H1 (cell line): ENCODE measurements around the gene UNC79. TPM values are rescaled to one million over a fixed set of nuclear protein-coding genes. Genes with fewer than 3 reads are reported as not detected.

Source experiments
- CTBP2 ChIP-seq: IDR thresholded peaks from 2 replicates; pipeline ENCODE4 v1.7.0; 2011; ENCODE audit warnings: borderline replicate concordance, mild to moderate bottlenecking, moderate library complexity, mixed read lengths, low read length; ENCODE audit not compliant: insufficient read depth, insufficient read length
- CTCF ChIP-seq, 3 experiments: IDR thresholded peaks; 1 replicate in 2 of 3; 2 replicates in 1 of 3; pipeline versions ENCODE4 v1.5.1 to v1.6.1; 2011; ENCODE audit warnings: low read length in 3 of 3, mild to moderate bottlenecking in 3 of 3, inconsistent platforms in 2 of 3, low read depth in 1 of 3, moderate library complexity in 1 of 3; ENCODE audit not compliant: insufficient read depth in 1 of 3; ENCODE audit errors: control extremely low read depth in 1 of 3
- JUND ChIP-seq: IDR thresholded peaks from 2 replicates; pipeline ENCODE4 v1.6.1; 2011; ENCODE audit warnings: mild to moderate bottlenecking, improper control_type of control experiment, low read length
- KDM5A ChIP-seq: fragments of 200-600 bp; IDR thresholded peaks from 2 replicates; pipeline ENCODE4 v1.7.1; 2012; ENCODE audit warnings: mild to moderate bottlenecking, low read length, inconsistent platforms, mixed read lengths
- RAD21 ChIP-seq, 2 experiments: IDR thresholded peaks in 1 of 2; conservative IDR thresholded peaks in 1 of 2; 2 replicates each; pipeline ENCODE4 v1.6.1; 2011; ENCODE audit warnings: low read depth in 2 of 2, low read length in 2 of 2, improper control_type of control experiment in 1 of 2, inconsistent platforms in 1 of 2, mild to moderate bottlenecking in 1 of 2, moderate library complexity in 1 of 2
- RFX5 ChIP-seq: IDR thresholded peaks from 2 replicates; pipeline ENCODE4 v1.6.1; 2011; ENCODE audit warnings: low read depth, low read length, improper control_type of control experiment, borderline replicate concordance
- polyA plus RNA-seq, 7 experiments: library from polyadenylated mRNA; depleted of rRNA in 3 of 7; stranded (reverse) in 5 of 7; unstranded in 2 of 7; fragments of >200 nt in 5 of 7; fragments of 200-250 nt in 2 of 7; gene quantifications; 1 replicate in 5 of 7; 2 replicates in 1 of 7; 4 replicates in 1 of 7; pipeline versions ENCODE4 v1.2.1 to v1.2.3, GENCODE V29; 2011 to 2013; ENCODE audit warnings: missing spikeins in 2 of 7, mixed read lengths in 2 of 7
- total RNA-seq: library from RNA; stranded (reverse); fragmentation: NEBNext Ultra II Directional; extraction: Animal tissue kit (Norgen Biotek cat#: 25700); gene quantifications from 2 replicates; pipeline ENCODE4 v1.2.1, GENCODE V29; 2021
- TF ChIP-seq, protein P1 (sequence below): fragments of 300-600 bp; sonication (generic); IDR thresholded peaks from 2 replicates; pipeline ENCODE4 v1.7.1; 2012; ENCODE audit warnings: low read length, moderate library complexity, mild to moderate bottlenecking, inconsistent platforms; ENCODE audit not compliant: insufficient replicate concordance

The UNC79 gene
- total and polyA plus RNA-seq, 2 of the 8 experiments (the other 6 are each of a cell fraction or from before 2014, with no cell fraction given) = 1.8 to 2.3 TPM

DNA sequence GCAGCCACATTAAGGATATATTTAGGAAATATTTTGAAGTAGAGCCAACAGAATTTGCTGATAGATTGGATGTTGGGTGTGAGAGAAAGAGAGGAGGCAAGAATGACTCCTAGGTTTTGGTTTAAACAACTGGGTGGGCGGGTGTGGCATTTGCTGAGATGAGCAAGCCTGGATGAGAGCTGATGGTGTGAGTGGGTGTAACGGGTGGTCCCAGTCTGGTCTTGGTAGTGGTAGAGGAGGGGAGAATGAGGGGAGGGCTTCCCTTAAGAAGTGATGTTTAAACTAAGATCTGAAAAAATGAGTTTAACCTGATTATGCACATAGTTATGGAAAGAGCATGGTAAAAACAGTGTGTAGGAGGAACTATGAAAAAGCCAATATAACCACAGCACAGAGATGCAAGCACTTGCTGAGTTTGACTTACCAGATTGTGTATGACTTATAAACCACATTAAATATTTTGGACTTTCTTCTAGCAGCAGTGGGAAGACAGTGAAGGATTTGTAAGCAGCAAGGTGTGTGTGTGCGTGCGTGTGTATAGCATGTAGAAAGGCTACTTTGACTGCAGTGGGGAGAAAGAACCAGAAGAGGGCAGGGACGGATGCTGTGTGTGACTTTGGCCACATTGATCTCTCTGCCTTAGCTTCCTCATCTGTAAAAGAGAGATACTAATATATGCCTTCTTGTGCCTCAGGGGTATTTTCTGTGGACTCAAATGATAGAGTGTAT is 217.9 kb downstream of the UNC79 start (continued):
- TF ChIP-seq, protein P1, sequence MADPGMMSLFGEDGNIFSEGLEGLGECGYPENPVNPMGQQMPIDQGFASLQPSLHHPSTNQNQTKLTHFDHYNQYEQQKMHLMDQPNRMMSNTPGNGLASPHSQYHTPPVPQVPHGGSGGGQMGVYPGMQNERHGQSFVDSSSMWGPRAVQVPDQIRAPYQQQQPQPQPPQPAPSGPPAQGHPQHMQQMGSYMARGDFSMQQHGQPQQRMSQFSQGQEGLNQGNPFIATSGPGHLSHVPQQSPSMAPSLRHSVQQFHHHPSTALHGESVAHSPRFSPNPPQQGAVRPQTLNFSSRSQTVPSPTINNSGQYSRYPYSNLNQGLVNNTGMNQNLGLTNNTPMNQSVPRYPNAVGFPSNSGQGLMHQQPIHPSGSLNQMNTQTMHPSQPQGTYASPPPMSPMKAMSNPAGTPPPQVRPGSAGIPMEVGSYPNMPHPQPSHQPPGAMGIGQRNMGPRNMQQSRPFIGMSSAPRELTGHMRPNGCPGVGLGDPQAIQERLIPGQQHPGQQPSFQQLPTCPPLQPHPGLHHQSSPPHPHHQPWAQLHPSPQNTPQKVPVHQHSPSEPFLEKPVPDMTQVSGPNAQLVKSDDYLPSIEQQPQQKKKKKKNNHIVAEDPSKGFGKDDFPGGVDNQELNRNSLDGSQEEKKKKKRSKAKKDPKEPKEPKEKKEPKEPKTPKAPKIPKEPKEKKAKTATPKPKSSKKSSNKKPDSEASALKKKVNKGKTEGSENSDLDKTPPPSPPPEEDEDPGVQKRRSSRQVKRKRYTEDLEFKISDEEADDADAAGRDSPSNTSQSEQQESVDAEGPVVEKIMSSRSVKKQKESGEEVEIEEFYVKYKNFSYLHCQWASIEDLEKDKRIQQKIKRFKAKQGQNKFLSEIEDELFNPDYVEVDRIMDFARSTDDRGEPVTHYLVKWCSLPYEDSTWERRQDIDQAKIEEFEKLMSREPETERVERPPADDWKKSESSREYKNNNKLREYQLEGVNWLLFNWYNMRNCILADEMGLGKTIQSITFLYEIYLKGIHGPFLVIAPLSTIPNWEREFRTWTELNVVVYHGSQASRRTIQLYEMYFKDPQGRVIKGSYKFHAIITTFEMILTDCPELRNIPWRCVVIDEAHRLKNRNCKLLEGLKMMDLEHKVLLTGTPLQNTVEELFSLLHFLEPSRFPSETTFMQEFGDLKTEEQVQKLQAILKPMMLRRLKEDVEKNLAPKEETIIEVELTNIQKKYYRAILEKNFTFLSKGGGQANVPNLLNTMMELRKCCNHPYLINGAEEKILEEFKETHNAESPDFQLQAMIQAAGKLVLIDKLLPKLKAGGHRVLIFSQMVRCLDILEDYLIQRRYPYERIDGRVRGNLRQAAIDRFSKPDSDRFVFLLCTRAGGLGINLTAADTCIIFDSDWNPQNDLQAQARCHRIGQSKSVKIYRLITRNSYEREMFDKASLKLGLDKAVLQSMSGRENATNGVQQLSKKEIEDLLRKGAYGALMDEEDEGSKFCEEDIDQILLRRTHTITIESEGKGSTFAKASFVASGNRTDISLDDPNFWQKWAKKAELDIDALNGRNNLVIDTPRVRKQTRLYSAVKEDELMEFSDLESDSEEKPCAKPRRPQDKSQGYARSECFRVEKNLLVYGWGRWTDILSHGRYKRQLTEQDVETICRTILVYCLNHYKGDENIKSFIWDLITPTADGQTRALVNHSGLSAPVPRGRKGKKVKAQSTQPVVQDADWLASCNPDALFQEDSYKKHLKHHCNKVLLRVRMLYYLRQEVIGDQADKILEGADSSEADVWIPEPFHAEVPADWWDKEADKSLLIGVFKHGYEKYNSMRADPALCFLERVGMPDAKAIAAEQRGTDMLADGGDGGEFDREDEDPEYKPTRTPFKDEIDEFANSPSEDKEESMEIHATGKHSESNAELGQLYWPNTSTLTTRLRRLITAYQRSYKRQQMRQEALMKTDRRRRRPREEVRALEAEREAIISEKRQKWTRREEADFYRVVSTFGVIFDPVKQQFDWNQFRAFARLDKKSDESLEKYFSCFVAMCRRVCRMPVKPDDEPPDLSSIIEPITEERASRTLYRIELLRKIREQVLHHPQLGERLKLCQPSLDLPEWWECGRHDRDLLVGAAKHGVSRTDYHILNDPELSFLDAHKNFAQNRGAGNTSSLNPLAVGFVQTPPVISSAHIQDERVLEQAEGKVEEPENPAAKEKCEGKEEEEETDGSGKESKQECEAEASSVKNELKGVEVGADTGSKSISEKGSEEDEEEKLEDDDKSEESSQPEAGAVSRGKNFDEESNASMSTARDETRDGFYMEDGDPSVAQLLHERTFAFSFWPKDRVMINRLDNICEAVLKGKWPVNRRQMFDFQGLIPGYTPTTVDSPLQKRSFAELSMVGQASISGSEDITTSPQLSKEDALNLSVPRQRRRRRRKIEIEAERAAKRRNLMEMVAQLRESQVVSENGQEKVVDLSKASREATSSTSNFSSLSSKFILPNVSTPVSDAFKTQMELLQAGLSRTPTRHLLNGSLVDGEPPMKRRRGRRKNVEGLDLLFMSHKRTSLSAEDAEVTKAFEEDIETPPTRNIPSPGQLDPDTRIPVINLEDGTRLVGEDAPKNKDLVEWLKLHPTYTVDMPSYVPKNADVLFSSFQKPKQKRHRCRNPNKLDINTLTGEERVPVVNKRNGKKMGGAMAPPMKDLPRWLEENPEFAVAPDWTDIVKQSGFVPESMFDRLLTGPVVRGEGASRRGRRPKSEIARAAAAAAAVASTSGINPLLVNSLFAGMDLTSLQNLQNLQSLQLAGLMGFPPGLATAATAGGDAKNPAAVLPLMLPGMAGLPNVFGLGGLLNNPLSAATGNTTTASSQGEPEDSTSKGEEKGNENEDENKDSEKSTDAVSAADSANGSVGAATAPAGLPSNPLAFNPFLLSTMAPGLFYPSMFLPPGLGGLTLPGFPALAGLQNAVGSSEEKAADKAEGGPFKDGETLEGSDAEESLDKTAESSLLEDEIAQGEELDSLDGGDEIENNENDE = no peak
- TF ChIP-seq RAD21 (IDR thresholded peaks at IDR 0.05 in 1 of 2, conservative IDR thresholded peaks at IDR 0.05 in 1 of 2; ENCODE audit: low read depth in 2 of 2, low read length in 2 of 2) (peak; percentile 90 to 91), CTCF (IDR thresholded peaks at IDR 0.05; ENCODE audit: control extremely low read depth in 1 of 3, insufficient read depth in 1 of 3, low read depth in 1 of 3, low read length in 3 of 3) (peak; percentile 73 to 87 (median 80)), KDM5A (no peak), JUND (no peak), RFX5 (no peak), CTBP2 (no peak)
- TF ChIP-seq, all 59 proteins: peak for 2
